GM21515 (cell line): Measurements from ENCODE around the gene CDCA3.

ENCODE experiments used
- ATAC-seq: cut with Tn5 transposase; IDR thresholded peaks from one replicate; pipeline ENCODE4 v1.9.1; 2021; ENCODE audit not compliant: unreplicated experiment

The CDCA3 gene

DNA sequence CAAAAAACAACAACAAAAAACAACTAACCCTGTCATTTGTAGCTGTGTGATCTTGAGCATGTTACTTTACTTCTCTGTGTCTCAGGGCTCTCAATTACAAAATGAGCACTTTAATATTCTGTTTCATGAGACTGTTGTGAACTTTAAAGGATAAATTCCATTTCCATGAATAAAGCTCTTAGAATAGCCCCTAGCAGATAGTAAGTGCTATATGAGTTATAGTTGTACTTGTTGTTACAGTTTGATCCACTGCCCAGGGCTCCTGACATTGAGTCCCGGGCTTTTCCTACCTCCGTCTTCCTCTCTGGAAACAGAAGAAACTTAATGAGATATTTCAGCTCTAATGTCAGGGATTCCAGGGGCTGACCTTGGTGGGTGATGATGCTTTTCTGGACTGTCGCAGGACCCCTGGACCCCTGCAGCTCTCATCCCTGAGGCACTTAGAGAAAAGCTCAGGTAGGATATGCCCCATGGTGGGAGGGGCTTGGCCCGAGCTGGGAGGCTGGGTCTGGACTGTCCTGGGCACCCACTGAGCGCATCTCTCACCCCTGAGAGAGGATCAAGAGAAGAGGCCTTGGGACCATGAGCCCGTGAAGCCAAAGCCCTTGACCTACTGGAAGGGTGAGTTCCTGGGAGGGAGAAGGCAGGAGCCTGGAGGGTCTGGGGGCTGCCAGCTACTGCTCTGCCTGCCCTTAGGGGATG is 17.7 kb downstream of the CDCA3 start:
- ATAC-seq, result no peak

DNA sequence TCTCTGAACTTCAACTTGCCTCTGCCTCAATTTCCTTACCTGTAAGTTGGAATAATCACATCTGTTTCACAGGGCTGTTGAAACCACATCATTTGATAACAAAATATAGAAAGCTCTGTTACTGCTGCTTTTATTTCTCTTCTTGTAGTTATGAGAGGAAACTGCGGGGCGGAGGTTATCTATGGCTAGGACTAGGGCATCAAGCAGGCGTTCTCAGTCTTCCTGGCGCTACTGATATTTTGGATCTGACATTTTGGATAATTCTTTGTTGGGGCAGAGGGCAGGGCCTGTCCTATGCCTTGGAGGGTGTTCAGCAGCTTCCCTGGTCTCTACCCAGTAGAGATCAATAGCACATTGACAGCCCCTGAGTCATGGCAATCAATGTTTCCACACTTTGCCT is 19.0 kb downstream of the CDCA3 start:
- no peak for ATAC-seq

DNA sequence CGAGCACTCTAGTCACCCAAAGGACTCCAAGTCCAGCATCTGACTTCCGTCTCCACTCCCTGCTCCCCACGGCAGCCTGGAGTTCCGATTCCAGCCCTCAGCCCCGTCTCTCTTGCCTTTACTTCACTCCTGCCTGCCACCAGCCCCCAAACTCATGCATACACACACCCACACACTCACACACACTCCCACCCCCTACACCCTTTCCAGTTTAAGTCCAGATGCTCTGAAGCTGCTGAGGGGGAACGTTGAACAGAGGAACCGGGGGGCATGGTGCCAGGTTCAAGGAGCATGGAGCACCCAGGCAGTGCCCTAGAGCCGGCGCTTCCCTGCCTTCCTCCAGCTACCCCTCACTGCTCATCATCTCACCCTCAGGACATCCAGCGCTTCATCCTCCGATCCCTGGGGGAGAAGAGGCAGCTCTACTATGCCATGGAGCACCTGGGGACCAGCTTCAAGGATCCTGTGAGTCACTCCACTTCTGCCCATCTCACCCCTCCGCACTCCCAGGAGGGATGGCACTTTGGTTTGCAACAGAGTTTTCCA is 19.6 kb downstream of the CDCA3 start:
- ATAC-seq, result no peak

DNA sequence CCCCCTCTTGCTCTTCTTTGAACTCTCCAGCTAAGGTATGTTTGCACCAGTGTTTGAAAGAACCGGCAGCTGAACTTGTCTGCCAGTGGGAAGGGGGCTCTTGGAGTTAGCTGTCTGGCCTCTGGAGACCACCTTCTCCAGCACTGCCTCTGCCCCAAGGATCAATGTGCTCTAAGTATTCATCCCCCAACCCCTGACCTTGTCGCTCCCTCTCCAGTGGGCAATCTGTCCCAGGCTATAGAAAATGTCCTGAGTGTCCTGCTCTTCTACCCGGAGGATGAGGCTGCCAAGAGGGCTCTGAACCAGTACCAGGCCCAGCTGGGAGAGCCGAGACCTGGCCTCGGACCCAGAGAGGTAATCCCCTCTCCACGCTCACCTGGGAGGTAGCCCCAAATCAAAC is 20.1 kb downstream of the CDCA3 start:
- ATAC-seq, result no peak

DNA sequence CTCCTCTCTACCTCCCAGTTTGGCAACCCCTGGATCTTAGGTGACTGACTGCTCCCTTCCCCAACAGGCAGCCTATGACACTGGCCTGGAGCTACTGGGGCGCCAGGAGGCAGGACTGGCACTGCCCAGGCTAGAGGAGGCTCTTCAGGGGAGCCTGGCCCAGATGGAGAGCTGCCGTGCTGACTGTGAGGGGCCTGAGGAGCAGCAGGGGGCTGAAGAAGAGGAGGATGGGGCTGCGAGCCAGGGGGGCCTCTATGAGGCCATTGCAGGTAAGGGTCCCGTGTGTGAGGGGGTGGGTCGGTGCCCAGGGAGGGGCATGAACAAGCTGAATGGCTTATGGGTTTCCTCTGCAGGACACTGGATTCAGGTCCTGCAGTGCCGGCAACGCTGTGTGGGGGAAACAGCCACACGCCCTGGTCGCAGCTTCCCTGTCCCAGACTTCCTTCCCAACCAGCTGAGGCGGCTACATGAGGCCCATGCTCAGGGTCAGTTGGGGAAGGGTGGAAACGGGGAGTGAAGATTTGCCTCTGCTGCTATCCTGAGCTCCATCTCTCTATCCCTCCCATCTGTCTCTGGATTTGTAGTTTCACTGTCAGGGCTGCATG is 20.7 kb downstream of the CDCA3 start:
- ATAC-seq, result no peak

DNA sequence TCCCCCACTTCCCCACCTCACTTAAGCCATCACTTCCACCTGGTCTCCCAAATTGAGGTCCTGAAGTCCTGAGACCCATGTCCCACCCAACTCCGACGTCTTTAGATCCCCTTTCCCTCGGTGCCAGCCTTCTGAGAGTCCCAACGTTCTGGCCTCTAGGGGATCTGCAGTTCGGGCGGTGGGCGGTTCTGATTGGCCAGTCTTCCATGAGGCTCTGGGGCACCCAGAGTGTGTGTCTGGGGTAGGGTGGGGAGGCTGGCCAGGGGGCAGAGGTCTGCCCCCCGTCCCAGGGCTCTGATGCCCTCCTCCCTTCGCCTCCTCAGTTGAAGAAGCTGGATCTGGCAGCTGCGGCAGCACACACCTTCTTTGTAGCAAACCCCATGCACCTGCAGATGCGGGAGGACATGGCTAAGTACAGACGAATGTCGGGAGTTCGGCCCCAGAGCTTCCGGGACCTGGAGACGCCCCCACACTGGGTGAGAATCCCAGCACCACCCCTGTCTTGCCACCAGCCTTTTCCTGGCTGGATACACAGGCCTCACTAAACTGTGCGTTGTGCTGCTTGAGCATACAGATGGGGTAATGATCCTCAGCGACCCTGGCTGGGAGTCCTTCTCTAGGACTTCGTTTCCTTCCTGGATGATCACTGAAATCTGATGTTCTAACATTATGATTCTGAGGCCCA is 21.4 kb downstream of the CDCA3 start:
- no peak for ATAC-seq

DNA sequence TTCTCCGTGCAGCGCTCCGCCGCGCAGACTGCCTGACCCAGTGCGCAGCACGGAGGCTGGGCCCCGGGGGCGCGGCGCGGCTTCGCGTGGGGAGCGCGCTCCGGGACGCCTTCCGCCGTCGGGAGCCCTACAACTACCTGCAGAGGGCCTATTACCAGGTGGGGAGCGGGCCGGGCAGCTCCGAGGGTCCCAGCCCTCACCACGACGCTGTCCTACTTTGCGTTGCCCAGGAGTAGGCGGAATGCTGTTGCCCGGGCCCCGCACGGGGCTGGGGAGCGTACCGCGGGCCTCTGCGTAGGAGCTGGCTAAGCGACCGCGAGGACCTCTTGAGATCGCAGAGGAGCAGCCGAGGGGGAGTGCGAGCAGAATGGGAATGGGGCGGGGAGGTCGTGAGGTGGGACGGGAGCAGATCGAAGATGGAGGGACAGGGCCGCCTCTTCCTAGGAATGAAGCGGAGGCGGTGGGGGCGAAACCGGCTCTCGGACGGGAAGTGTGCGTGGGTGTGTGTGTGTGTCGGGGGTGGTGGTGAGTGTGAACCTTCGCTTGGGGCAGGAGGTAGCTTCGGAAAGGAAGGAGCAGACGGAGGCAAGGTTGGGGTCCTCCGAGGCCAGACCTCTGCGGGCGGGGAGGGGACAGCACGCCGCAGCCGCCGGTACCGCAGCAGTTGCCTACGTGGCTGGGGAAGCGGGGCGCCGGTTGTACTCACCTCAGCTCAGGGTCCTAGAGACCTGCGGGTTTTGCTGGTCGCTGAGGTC is 22.1 kb downstream of the CDCA3 start:
- ATAC-seq, result no peak

DNA sequence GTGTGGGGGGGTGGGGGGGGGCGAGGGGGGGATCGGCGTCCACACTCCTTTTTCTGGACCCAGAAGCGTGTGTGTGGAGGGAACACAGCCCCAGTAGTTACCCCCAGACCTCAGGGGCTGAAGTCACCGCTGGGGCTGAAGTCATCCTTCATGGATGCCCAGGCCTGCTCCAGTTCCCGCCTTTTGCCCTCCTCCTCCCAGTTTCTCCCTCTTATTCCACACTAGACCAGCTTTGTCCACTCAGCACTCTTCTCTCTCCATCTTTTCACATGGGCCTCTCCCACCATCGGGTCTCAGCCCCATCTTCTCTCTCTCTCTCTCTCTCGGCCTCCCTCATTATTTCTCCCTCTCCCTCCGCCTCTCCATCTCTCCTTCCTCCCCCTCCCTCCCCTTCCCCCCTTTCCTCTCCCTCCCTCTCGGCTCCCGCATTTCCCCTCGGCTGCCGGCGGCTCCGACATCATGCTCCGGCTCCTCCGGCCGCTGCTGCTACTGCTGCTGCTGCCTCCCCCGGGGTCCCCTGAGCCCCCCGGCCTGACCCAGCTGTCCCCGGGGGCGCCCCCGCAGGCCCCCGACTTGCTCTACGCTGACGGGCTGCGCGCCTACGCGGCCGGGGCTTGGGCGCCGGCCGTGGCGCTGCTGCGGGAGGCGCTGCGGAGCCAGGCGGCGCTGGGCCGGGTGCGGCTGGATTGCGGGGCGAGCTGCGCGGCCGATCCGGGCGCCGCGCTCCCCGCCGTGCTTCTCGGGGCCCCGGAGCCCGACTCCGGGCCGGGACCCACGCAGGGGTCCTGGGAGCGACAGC is 22.9 kb downstream of the CDCA3 start, which contains the start of gene P3H3:
P3H3 (plus strand) TSS at position 426 of the 799 bp plus-strand sequence; CDS start at position 460, 34 bp downstream.
- no peak for ATAC-seq

DNA sequence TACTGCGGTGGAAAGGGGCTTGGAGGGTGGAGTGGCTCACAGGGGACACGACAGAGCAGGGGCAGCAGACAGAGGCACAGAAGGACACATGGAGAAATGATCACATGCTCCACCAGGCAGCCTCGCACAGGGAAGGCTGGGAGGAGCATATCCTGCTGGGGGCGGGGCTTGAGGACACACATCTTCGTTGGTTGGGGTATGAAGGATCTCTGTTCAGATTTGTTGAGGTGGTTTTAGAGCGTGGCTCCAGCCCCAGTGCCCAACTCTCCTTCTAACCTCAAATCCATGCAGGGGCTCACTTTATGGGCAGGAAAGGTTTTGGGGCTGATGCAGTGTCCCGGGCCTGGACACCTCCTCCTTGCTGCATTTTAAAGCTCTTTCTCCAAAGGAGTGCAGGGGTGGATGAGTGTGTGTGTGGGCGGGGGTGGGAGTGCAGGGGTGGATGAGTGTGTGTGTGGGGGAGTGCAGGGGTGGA is 23.6 kb downstream of the CDCA3 start:
- no peak for ATAC-seq

DNA sequence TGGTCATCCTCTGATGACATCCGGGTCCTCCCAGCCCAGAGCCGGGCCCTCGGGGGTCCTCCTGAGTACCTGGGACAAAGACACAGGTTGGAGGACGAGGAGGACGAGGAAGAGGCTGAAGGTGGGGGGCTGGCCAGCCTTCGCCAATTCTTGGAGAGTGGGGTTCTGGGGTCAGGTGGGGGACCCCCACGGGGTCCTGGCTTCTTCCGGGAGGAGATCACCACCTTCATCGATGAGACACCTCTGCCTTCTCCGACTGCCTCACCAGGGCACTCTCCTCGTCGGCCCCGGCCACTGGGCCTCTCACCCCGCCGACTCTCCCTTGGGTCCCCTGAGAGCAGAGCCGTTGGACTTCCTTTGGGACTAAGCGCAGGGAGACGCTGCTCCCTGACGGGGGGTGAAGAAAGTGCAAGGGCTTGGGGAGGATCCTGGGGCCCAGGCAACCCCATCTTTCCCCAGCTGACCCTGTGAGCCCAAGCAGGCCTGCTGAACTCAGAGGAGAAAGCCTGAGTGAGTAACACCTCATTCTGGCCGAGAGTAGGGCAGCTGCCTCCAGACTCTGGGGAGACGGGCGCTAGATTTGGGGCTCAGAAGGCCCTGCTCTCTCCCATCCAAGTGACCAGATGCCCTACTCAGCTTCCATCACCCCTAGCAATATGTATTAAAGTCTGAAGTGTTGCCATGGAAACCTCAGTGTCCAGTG is 24.2 kb downstream of the CDCA3 start:
- ATAC-seq, result no peak

DNA sequence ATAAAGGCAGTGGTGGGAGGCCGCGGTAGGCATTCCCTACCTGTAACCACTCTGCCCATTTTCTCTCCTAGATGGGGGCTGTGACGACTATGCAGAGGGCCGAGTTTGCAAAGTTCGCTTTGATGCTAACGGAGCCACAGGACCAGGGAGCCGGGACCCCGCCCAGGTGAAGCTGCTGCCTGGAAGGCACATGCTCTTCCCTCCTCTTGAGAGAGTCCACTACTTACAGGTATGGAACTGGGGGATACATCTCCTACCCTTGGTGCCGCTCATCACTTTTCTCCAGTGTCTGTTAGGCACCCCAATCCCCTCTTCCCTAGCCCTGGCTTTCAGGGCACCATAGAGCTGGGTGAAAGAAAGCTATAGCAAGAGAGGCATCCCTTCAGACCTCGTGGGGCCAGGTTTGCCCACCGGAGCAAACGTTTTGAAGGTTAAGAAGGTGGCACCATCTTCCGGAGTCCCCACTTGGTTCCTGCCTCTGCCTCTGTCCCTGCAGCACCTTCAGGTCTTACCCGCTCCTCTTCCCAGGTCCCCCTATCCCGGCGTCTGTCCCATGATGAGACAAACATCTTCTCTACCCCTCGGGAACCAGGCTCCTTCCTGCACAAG is 24.9 kb downstream of the CDCA3 start:
- ATAC-seq, result no peak

DNA sequence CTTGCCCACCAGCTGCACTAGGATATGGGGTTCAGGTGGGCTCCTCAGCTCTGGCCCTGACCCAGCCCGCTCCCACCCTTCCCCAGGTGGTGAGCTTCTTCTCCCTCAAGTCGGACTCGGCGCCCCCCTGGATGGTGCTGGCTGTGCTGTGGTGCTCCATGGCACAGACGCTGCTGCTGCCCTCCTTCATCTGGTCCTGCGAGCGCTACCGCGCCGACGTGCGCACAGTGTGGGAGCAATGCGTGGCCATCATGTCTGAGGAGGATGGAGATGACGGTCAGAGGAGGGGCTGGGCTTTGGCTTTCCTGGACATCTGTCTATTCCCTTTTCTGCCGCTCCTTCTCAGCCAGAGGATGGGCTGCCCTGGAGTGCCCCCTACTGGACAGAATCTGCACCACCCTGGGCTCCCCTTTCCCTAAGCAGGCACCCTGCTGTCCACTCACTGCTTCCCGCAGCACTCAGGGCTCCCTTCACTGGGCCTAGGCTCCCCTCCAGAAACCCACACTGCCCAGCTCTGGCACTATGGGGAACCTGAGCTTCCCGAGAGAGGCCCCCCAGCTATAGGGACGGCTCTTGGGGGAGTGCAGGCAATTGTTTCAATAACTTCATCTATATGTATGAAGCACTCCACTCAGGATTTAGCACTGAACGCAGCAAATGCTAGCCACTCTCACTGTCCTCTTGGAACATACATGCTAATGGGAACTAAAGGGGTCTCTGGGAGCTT is 25.5 kb downstream of the CDCA3 start:
- ATAC-seq, result no peak

DNA sequence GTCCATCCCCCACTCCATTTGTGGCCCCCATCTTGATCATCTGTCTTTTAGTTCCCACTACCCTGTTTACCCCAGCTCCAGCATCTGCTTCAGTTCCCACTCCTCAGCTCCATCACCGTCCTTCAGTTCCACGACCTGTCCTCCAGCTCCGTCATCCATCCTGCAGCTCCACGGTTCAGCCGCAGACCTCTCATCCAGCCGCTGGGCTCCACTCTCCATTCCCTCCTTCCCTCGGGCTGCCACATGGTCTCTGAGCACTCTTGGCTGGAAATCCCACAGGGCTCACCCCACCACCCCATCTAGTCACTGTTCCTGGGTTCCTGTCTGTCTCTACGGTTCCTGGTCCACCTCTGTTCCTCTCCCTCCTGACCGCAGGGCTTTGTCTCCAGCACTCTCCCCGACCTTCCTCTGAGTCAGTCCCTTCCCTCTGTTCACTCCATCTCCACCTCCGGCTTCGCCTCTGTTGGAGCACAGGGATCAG is 26.1 kb downstream of the CDCA3 start:
- ATAC-seq, result no peak

DNA sequence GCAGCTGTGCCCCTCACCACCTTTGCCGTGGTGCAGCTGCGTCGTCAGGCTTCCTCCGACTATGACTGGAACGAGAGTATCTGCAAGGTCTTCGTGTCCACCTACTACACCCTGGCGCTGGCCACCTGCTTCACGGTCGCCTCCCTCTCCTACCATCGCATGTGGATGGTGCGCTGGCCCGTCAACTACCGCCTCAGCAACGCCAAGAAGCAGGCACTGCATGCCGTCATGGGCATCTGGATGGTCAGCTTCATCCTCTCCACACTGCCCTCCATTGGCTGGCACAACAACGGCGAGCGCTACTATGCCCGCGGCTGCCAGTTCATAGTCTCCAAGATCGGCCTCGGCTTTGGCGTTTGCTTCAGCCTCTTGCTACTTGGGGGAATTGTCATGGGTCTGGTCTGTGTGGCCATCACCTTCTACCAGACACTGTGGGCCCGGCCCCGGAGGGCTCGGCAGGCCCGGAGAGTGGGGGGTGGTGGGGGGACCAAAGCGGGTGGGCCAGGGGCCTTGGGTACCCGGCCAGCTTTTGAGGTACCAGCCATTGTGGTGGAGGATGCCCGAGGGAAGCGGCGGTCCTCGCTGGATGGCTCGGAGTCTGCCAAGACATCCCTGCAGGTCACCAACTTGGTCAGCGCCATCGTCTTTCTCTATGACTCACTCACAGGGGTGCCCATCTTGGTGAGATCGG is 26.9 kb downstream of the CDCA3 start:
- ATAC-seq, result no peak

DNA sequence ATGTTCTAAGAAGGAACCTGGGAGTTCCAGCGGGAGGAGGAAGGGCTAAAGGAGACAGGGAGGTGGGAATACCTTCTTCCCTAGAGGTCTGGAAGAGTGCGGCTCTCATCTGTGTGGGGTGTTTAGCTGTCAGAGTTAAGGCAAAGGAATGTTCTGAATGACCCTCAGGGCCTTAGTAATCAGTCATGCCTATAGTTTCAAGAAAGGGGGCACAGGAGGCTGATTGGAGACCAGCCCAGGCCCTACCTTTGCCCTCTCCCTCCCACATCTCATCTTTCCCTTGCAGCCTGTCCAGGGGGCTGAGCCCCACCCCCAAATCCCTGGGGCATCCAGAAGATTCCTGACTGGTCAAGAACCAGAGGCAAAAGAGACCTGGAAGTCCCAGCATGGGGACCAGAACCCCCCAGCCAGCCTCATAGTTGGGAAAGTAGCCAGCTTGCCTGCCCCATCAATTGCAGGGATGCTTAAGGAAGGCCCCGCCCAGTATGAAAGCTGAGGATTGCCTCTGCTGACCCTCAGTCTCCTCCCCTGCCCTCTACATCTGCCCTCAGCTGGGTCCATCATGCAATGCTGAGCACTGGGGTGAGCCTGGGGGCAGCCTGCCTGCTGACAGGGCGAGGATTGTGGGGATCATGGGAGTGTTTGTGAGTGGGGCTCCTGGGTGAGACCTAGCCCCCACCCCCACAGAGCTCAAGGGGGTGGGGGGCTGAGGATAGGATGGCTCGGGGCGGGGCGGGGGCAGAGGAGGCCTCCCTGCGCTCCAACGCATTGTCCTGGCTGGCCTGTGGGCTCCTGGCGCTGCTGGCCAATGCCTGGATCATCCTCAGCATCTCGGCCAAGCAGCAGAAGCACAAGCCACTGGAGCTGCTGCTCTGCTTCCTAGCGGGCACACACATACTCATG is 27.7 kb downstream of the CDCA3 start:
- no peak for ATAC-seq

DNA sequence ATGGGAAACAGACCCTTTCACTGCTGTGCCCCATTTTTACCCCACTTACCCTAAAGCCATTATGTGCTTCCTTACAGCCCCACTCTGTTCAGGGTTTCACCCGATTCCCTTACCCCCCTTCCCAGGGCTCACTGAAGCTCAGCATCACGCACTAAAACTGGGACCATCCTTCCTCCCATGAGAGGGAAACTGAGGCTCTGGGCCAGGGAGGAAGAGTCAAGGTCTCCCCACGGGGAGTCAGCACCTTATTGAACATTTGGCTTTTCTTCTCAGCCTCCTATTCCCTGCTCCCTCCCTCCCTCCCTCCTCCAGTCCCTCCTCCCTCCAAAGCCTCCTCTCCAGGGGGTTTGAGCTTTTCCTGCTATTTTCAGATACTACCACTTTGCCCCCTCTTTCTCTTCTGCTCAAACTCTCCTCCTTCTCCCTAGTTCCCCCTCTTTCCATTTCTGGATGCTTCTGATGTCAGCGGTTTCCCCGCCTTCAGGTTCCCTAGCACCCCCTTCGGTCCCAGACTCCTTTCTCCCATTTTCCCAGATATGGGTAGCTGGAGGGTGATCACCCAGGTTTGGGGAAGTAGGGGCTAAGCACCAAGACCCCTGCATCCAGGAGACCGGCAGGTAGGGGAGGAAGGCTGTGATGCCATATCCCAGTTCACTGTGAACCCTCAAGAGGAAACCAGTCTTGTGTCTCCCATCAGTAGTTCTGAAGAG is 28.5 kb downstream of the CDCA3 start:
- no peak for ATAC-seq
